NCI-H748 (cell line): Measurements from ENCODE around the gene ENG.
A peak's percentile ranks its signal among the peaks of the same experiment; 100 is the strongest.

Experiments
- DNase-seq: peaks from one replicate; lab custom pipeline; 2025; ENCODE audit not compliant: unreplicated experiment; lab: John Stamatoyannopoulos, UW

ENG gene

GRCh38 chr9:127815512-127816361, 38.7 kb downstream of the ENG start:
- DNase-seq: no peak

- DNase-seq: no peak
These were observed 39.6 kb downstream of the ENG start for GRCh38 chr9:127814619-127815511.

- DNase-seq: no peak
These were observed 40.7 kb downstream of the ENG start for GRCh38 chr9:127813686-127814226.

- DNase-seq: no peak
These were observed 41.4 kb downstream of the ENG start for GRCh38 chr9:127812936-127813675.

GRCh38 chr9:127812011-127812410, 42.4 kb downstream of the ENG start:
- no peak for DNase-seq

GRCh38 chr9:127810378-127811187, 43.9 kb downstream of the ENG start:
- no peak for DNase-seq

- no peak for DNase-seq
These were observed 44.7 kb downstream of the ENG start for GRCh38 chr9:127809540-127810377.

- DNase-seq: no peak
These were observed 45.4 kb downstream of the ENG start for GRCh38 chr9:127809002-127809539.

GRCh38 chr9:127808347-127809001, 46.0 kb downstream of the ENG start:
- no peak for DNase-seq

GRCh38 chr9:127806871-127807270, 47.6 kb downstream of the ENG start:
- no peak for DNase-seq

GRCh38 chr9:127805620-127806019, 48.8 kb downstream of the ENG start:
- DNase-seq: peak; percentile 50

GRCh38 chr9:127803507-127804352, 50.7 kb downstream of the ENG start:
- DNase-seq: peak; percentile 33

- DNase-seq: peak; percentile 92
These were observed 51.6 kb downstream of the ENG start, which contains the start of gene FPGS for GRCh38 chr9:127802576-127803443. FPGS (plus strand) TSS chr9:127802882; CDS start chr9:127802925, 43 bp downstream.

GRCh38 chr9:127801955-127802575, 52.4 kb downstream of the ENG start:
- no peak for DNase-seq

GRCh38 chr9:127796852-127797370, 57.5 kb downstream of the ENG start:
- peak; percentile 21 for DNase-seq
